Cardiac atrium fibroblast (primary cell): ENCODE results near the gene FBP1. TPM values are rescaled to one million over a fixed set of nuclear protein-coding genes. Genes with fewer than 3 reads are reported as not detected.

Experiments used
- total RNA-seq: library from RNA; depleted of rRNA; stranded (reverse); fragments of >200 nt; gene quantifications from 2 replicates; pipeline ENCODE4 v1.2.3, GENCODE V29; 2015

FBP1 gene
- not detected in 2 replicates for total RNA-seq

GRCh38 chr9:94639061-94639998, at the start of gene FBP1:
TSS of gene FBP1 (minus strand) at chr9:94639518. CDS start at chr9:94639310, 208 bp downstream.

GRCh38 chr9:94593459-94594345, 45.6 kb downstream of the FBP1 start, which contains the start of gene FBP2:
TSS of gene FBP2 (minus strand) at chr9:94593824. CDS start at chr9:94593726, 98 bp downstream.

GRCh38 chr9:94554439-94555331, 84.6 kb downstream of the FBP1 start, which contains the start of gene PCAT7:
TSS of gene PCAT7 (plus strand) at chr9:94555083.

Other genes with a start within 250 kb of the FBP1 start
- gene PCAT7, start 84.4 kb downstream of the FBP1 start, total RNA-seq: not detected in 2 replicates
- not detected in 2 replicates for gene FBP2, start 45.7 kb downstream of the FBP1 start, total RNA-seq
- gene AOPEP, start 87.2 kb upstream of the FBP1 start, total RNA-seq: 26.0 and 26.2 TPM in 2 replicates